Tibial nerve (tissue), 3 donors: Measurements from ENCODE around the gene GRK2.

Experiments used
- CTCF ChIP-seq, 5 experiments: fragments of 200-600 bp in 3 of 5; fragments of 450-650 bp in 2 of 5; sonication (generic) in 3 of 5; IDR thresholded peaks; one replicate each; pipeline ENCODE4 v1.5.1; 2016 to 2019; ENCODE audit warnings: antibody characterized with exemption in 5 of 5, mild to moderate bottlenecking in 3 of 5, moderate library complexity in 2 of 5
- POLR2A ChIP-seq, 2 donors: fragments of 450-650 bp; IDR thresholded peaks; one replicate each; pipeline ENCODE4 v1.6.1; 2017; ENCODE audit warnings: antibody characterized with exemption in 2 of 2, mild to moderate bottlenecking in 2 of 2, moderate library complexity in 2 of 2

GRCh38 chr11:67267188-67268080 lies 1.2 kb downstream of the GRK2 start:
- TF ChIP-seq POLR2A (IDR thresholded peaks at IDR 0.05) (no peak), CTCF (IDR thresholded peaks at IDR 0.05) (no peak)
